Renal pelvis (tissue), 4 donors: ENCODE data around the gene FYTTD1. TPM values are rescaled to one million over a fixed set of nuclear protein-coding genes. Genes with fewer than 3 reads are reported as not detected.

Experiments
- DNase-seq: peaks from one replicate; pipeline ENCODE4 v3.0.0-alpha.2; 2013
- polyA plus RNA-seq, 3 donors: library from polyadenylated mRNA; unstranded; fragments of 120-200 nt; gene quantifications; one replicate each; pipeline ENCODE4 v1.2.1, GENCODE V29; 2013; ENCODE audit not compliant: insufficient read length in 3 of 3

FYTTD1 gene
- polyA plus RNA-seq, 3 donors, result 87.7 to 94.2 (median 90.7) TPM

GRCh38 chr3:197829397-197830045 lies 79.8 kb downstream of the FYTTD1 start:
- no peak for DNase-seq

DNA sequence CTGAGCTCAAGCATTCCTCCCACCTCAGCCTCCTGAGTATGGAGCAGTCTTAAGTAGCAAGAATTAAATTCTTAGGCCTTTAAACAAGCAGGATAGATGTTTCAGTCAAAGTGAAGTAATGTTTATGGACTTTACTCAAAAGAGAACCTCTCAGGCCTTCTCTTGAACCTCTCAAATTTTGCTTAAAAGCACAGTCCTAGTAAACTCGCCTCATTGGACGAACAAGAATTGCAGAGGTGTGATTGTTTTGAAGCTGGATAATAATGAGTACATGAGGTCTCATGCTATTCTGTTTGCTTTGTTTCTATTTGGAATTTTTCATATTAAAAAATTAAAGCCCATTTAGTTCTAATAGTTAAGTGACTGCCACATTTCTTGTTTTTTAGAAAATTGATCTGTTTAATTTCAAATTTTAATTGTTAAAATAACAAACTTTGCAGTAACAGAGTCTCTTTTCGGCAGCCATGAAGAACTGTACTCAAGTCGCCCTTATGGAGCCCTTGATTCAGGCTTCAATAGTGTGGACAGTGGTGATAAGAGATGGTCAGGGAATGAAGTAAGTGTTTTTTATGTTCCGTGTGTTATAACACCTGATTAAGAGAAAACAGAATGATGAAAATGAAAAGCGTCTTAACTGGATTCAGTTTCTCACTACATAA lies 80.8 kb downstream of the FYTTD1 start:
- DNase-seq, result no peak

GRCh38 chr3:197830967-197831313 lies 81.3 kb downstream of the FYTTD1 start:
- no peak for DNase-seq

DNA sequence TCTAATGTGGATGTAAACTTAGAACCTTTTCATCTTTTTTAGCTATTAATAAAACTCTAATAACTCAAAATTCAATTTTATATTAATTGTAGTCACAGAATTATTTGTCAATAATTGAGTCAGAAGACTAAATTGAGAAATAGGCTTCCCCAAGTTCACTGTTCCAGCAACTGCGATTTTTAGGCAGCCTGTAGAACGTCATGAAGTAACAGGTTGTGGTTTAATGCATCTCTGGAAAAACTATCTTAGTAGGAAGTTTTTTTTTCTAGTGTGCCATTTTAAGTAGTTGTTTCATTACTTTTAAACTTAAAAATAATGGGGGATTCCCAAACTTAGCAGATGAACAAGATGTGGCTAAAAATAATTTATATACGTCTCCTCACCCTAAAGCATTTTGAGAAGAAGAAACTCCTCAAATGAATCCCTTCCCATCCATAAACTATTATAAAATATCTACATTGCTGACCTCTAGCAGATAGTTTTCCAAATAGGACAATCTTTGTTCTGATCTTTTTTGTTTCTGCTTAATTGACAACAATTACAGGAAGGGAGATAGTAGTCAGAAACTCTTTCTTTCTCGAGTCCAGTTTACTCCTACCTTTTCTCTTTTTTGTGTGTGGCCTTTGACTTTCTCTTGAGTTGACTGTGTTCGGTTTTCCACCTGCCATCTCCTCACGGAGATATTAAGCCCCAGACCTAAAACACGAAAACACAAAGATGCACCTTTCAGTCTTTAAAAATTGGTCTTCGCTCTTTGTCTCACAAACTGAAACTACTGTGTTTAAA lies 84.4 kb downstream of the FYTTD1 start:
- no peak for DNase-seq

DNA sequence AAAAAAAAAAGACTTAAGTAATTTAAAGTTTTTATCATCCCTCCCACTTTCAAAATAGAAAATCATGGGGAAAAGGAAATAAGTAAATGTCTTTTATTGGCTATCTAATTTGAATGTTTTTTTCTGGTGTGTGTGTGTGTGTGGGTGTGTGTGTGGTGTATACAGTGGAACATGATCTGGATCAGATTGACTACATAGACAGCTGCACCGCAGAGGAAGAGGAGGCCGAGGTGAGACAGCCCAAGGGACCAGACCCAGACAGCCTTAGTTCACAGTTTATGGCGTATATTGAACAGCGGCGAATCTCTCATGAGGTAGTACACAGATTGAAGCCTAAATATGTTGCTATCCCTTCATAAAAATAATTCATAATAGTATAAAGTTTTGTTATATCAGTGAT lies 85.8 kb downstream of the FYTTD1 start:
- no peak for DNase-seq

GRCh38 chr3:197836244-197836643 lies 86.6 kb downstream of the FYTTD1 start:
- DNase-seq, result no peak

Other genes with a start within 250 kb of the FYTTD1 start
- 10 to 100 TPM; 37.9 to 59.3 (median 58.9) TPM for gene BDH1, start 193.9 kb upstream of the FYTTD1 start, polyA plus RNA-seq
- gene RUBCN, start 13.0 kb upstream of the FYTTD1 start, polyA plus RNA-seq, result 10 to 100 TPM; 10.1 to 16.4 (median 14.4) TPM
- 10 to 100 TPM; 33.6 to 54.0 (median 53.0) TPM for gene LRCH3, start 41.4 kb downstream of the FYTTD1 start, polyA plus RNA-seq
- 1,000 to 10,000 TPM; 1,624 to 1,796 (median 1,751) TPM for gene RPL35A, start 200.3 kb downstream of the FYTTD1 start, polyA plus RNA-seq
- 10 to 100 TPM in 2 of 3 donors, 1 to 10 TPM in 1; 7.3 to 14.0 (median 12.8) TPM for gene LMLN, start 210.3 kb downstream of the FYTTD1 start, polyA plus RNA-seq